ENCODE measurements around the gene LGI4.

- TF ChIP-seq MAX (IDR thresholded peaks at IDR 0.05) (no peak), CTCF (IDR thresholded peaks at IDR 0.05 in 2 of 3, conservative IDR thresholded peaks at IDR 0.05 in 1 of 3; ENCODE audit: borderline replicate concordance in 1 of 3, insufficient read depth in 1 of 3, low read depth in 2 of 3, low read length in 2 of 3) (no peak)
Observed at GRCh38 chr19:35144259-35144599, 9.4 kb upstream of the LGI4 start.
